Activated T-helper 1 cell treated with anti-CD3 and anti-CD28 coated beads, Interleukin-12 subunit alpha, Interleukin-12 subunit beta, Interleukin-2, Interleukin-4 antibody, amounts not matched to agents 30 ng/mL and 10 ng/mL and 1 ng/mL, durations not matched to agents 14 hours and 24 hours and 36 hours (primary cell): ENCODE measurements around the gene ACVR2A. TPM values are rescaled to one million over a fixed set of nuclear protein-coding genes. Genes with fewer than 3 reads are reported as not detected.

Experiments used
- DNase-seq: peaks from one replicate; pipeline ENCODE4 v3.0.0; 2021; ENCODE audit warnings: low spot score
- H3K27ac Mint-ChIP-seq: one replicate; pipeline ENCODE4 v1.8.0; 2021; ENCODE audit warnings: mild to moderate bottlenecking, mixed read lengths
- H3K27me3 Mint-ChIP-seq: one replicate; pipeline ENCODE4 v1.8.0; 2022; ENCODE audit warnings: mild to moderate bottlenecking, moderate library complexity, mixed read lengths; ENCODE audit not compliant: insufficient read depth
- H3K36me3 Mint-ChIP-seq: one replicate; pipeline ENCODE4 v1.8.0; 2021; ENCODE audit warnings: low read depth, mixed read lengths
- H3K4me1 Mint-ChIP-seq: one replicate; pipeline ENCODE4 v1.8.0; 2021; ENCODE audit warnings: low read depth, mixed read lengths
- H3K4me3 Mint-ChIP-seq: one replicate; pipeline ENCODE4 v1.8.0; 2021; ENCODE audit warnings: mild to moderate bottlenecking, moderate library complexity, mixed read lengths
- H3K9me3 Mint-ChIP-seq: one replicate; pipeline ENCODE4 v1.8.0; 2021; ENCODE audit warnings: mixed read lengths
- intact Hi-C: fragments of 100-400 bp; cut with micrococcal nuclease; formaldehyde crosslinking; loops from one replicate; pipeline ENCODE4 v1.15.1; 2024
- total RNA-seq: library from RNA; stranded (reverse); gene quantifications from 2 replicates; pipeline ENCODE4 v1.2.3, GENCODE V29; 2022

ACVR2A gene
- total RNA-seq, 1 donor from 2014 or later, result 3.6 TPM

GRCh38 chr2:147843864-147844696 lies 749 bp upstream of the ACVR2A start:
- H3K36me3 Mint-ChIP-seq, result peaks cover 4% of the 10 kb centered on the region
- H3K27ac Mint-ChIP-seq, result peak overlapping the region; percentile 84
- DNase-seq, result peak; percentile 85
- peaks cover 35% of the 10 kb centered on the region for H3K4me1 Mint-ChIP-seq
- H3K27me3 Mint-ChIP-seq, result peaks cover 52% of the 10 kb centered on the region
- H3K9me3 Mint-ChIP-seq, result no peaks in the 10 kb centered on the region
- peak overlapping the region; percentile 95 for H3K4me3 Mint-ChIP-seq
- intact Hi-C loops, result loop anchor here (2.0 to 10.0 kb wide), 8 partner anchors 23 to 1743 kb away; partner anchors contain the start of gene MMADHC

GRCh38 chr2:147845411-147845971 lies 662 bp downstream of the ACVR2A start:
- peaks cover 52% of the 10 kb centered on the region for H3K27me3 Mint-ChIP-seq
- intact Hi-C loops, result loop anchor here (1.0 to 10.0 kb wide), 10 partner anchors 21 to 758 kb away; partner anchors contain the start of gene ORC4
- H3K9me3 Mint-ChIP-seq, result no peaks in the 10 kb centered on the region
- peaks cover 35% of the 10 kb centered on the region for H3K4me1 Mint-ChIP-seq
- peak; percentile 28 for DNase-seq
- H3K4me3 Mint-ChIP-seq, result peak overlapping the region; percentile 95
- peak overlapping the region; percentile 90 for H3K27ac Mint-ChIP-seq
- peaks cover 4% of the 10 kb centered on the region for H3K36me3 Mint-ChIP-seq

- H3K27me3 Mint-ChIP-seq, result peaks cover 46% of the 10 kb centered on the region
- no peaks in the 10 kb centered on the region for H3K9me3 Mint-ChIP-seq
- H3K4me3 Mint-ChIP-seq, result peak overlapping the region; percentile 95
- H3K36me3 Mint-ChIP-seq, result peaks cover 4% of the 10 kb centered on the region
- H3K4me1 Mint-ChIP-seq, result peaks cover 35% of the 10 kb centered on the region
- DNase-seq, result no peak
- intact Hi-C loops, result loop anchor here (1.0 to 10.0 kb wide), 2 partner anchors 678 to 799 kb away; no protein-coding TSS in a partner anchor
- no peak overlapping the region for H3K27ac Mint-ChIP-seq
Observed at GRCh38 chr2:147846412-147847081, 1.7 kb downstream of the ACVR2A start.

GRCh38 chr2:147847746-147848391 lies 3.0 kb downstream of the ACVR2A start:
- no peak overlapping the region for H3K27ac Mint-ChIP-seq
- intact Hi-C loops, result loop anchor here (1.0 to 10.0 kb wide), 2 partner anchors 677 to 797 kb away; no protein-coding TSS in a partner anchor
- DNase-seq, result no peak
- H3K4me3 Mint-ChIP-seq, result no peak overlapping the region
- peaks cover 2% of the 10 kb centered on the region for H3K36me3 Mint-ChIP-seq
- H3K4me1 Mint-ChIP-seq, result peaks cover 35% of the 10 kb centered on the region
- H3K27me3 Mint-ChIP-seq, result peaks cover 35% of the 10 kb centered on the region
- H3K9me3 Mint-ChIP-seq, result no peaks in the 10 kb centered on the region

GRCh38 chr2:147850838-147851237 lies 6.0 kb downstream of the ACVR2A start:
- DNase-seq, result no peak
- Mint-ChIP-seq H3K4me1 (peaks cover 22% of the 10 kb centered on the region), H3K36me3 (peaks cover 2% of the 10 kb centered on the region), H3K27me3 (peaks cover 23% of the 10 kb centered on the region), H3K4me3 (no peak overlapping the region), H3K9me3 (no peaks in the 10 kb centered on the region), H3K27ac (no peak overlapping the region)
- intact Hi-C loops, result no loop called here

- Mint-ChIP-seq H3K27me3 (peaks cover 19% of the 10 kb centered on the region), H3K27ac (no peak overlapping the region)
Observed at GRCh38 chr2:147851244-147851930, 6.6 kb downstream of the ACVR2A start.

GRCh38 chr2:147854557-147855134 lies 9.8 kb downstream of the ACVR2A start:
- DNase-seq, result no peak
- Mint-ChIP-seq H3K27ac (no peak overlapping the region), H3K4me1 (no peaks in the 10 kb centered on the region), H3K27me3 (peaks cover 9% of the 10 kb centered on the region), H3K36me3 (peaks cover 2% of the 10 kb centered on the region), H3K4me3 (no peak overlapping the region), H3K9me3 (no peaks in the 10 kb centered on the region)
- intact Hi-C loops, result no loop called here

More at GRCh38 chr2:147851244-147851930, 6.6 kb downstream of the ACVR2A start:
- Mint-ChIP-seq H3K36me3 (peaks cover 2% of the 10 kb centered on the region), H3K4me1 (peaks cover 17% of the 10 kb centered on the region), H3K4me3 (no peak overlapping the region), H3K9me3 (no peaks in the 10 kb centered on the region)
- intact Hi-C loops, result no loop called here
- no peak for DNase-seq

GRCh38 chr2:147855316-147855715 lies 10.5 kb downstream of the ACVR2A start:
- H3K27me3 Mint-ChIP-seq, result peaks cover 12% of the 10 kb centered on the region
- no peak overlapping the region for H3K27ac Mint-ChIP-seq
- peaks cover 4% of the 10 kb centered on the region for H3K4me1 Mint-ChIP-seq
- peaks cover 2% of the 10 kb centered on the region for H3K36me3 Mint-ChIP-seq
- intact Hi-C loops, result no loop called here
- no peaks in the 10 kb centered on the region for H3K9me3 Mint-ChIP-seq
- no peak overlapping the region for H3K4me3 Mint-ChIP-seq
- no peak for DNase-seq

- Mint-ChIP-seq H3K4me1 (peaks cover 4% of the 10 kb centered on the region), H3K36me3 (peaks cover 2% of the 10 kb centered on the region), H3K9me3 (no peaks in the 10 kb centered on the region), H3K27me3 (peaks cover 12% of the 10 kb centered on the region), H3K27ac (no peak overlapping the region), H3K4me3 (no peak overlapping the region)
- DNase-seq, result no peak
- intact Hi-C loops, result no loop called here
Observed at GRCh38 chr2:147855977-147856376, 11.1 kb downstream of the ACVR2A start.

- Mint-ChIP-seq H3K9me3 (no peaks in the 10 kb centered on the region), H3K27ac (no peak overlapping the region), H3K36me3 (peaks cover 2% of the 10 kb centered on the region), H3K27me3 (peaks cover 15% of the 10 kb centered on the region), H3K4me3 (no peak overlapping the region), H3K4me1 (peaks cover 4% of the 10 kb centered on the region)
- no peak for DNase-seq
- intact Hi-C loops, result no loop called here
Observed at GRCh38 chr2:147860009-147860408, 15.2 kb downstream of the ACVR2A start.

GRCh38 chr2:147862859-147863516 lies 18.2 kb downstream of the ACVR2A start:
- Mint-ChIP-seq H3K4me3 (no peak overlapping the region), H3K27me3 (peaks cover 8% of the 10 kb centered on the region), H3K27ac (no peak overlapping the region), H3K4me1 (peaks cover 4% of the 10 kb centered on the region), H3K9me3 (no peaks in the 10 kb centered on the region), H3K36me3 (no peaks in the 10 kb centered on the region)
- intact Hi-C loops, result no loop called here
- no peak for DNase-seq
